ENCODE measurements around the gene RAD51AP1. TPM values are rescaled to one million over a fixed set of nuclear protein-coding genes. Genes with fewer than 3 reads are reported as not detected.
A peak's percentile ranks its signal among the peaks of the same experiment; 100 is the strongest.

Gene RAD51AP1
- total RNA-seq, 2 donors from 2014 or later = 58.3 to 77.8 TPM

- H3K9ac ChIP-seq (ENCODE audit: extremely low read depth, low read length, poor library complexity, severe bottlenecking) = no peak overlapping the region
- TF ChIP-seq CTCF (conservative IDR thresholded peaks at IDR 0.05) = peak; percentile 98
- H3K36me3 ChIP-seq (ENCODE audit: control insufficient read depth, insufficient read depth, low read length) = peaks cover 38% of the 10 kb centered on the region
- no peaks in the 10 kb centered on the region for H3K9me3 ChIP-seq (ENCODE audit: control insufficient read depth, low read length)
- H3K4me3 ChIP-seq (ENCODE audit: low read length) = no peak overlapping the region
- Mint-ChIP-seq H3K27me3 (ENCODE audit: insufficient read depth) (no peaks in the 10 kb centered on the region), H3K27ac (no peak overlapping the region), H3K36me3 (ENCODE audit: low read depth) (peaks cover 41% of the 10 kb centered on the region), H3K9me3 (peaks cover 1% of the 10 kb centered on the region), H3K4me1 (no peaks in the 10 kb centered on the region), H3K4me3 (no peak overlapping the region)
- WGBS, 2 experiments (ENCODE audit: insufficient coverage in 1 of 2, insufficient read length in 1 of 2) = 100% methylated on average over 2 of the region's 2 CpGs; no CpG with 5 or more reads in 1 of the 2 experiments
- no peak overlapping the region for H3K27ac ChIP-seq (ENCODE audit: low read depth, low read length)
- DNase-seq = no peak
- no peaks in the 10 kb centered on the region for H3K4me1 ChIP-seq (ENCODE audit: control insufficient read depth, insufficient read depth, low read length)
- H3K27me3 ChIP-seq (ENCODE audit: control insufficient read depth, insufficient read depth, low read length, poor library complexity, severe bottlenecking) = no peaks in the 10 kb centered on the region
Observed at GRCh38 chr12:4526923-4527546, 11.7 kb upstream of the RAD51AP1 start.

- H3K4me3 ChIP-seq (ENCODE audit: low read length) = no peak overlapping the region
- no peaks in the 10 kb centered on the region for H3K9me3 ChIP-seq (ENCODE audit: control insufficient read depth, low read length)
- Mint-ChIP-seq H3K9me3 (no peaks in the 10 kb centered on the region), H3K27ac (no peak overlapping the region), H3K36me3 (ENCODE audit: low read depth) (peaks cover 13% of the 10 kb centered on the region), H3K27me3 (ENCODE audit: insufficient read depth) (no peaks in the 10 kb centered on the region), H3K4me1 (no peaks in the 10 kb centered on the region), H3K4me3 (no peak overlapping the region)
- H3K9ac ChIP-seq (ENCODE audit: extremely low read depth, low read length, poor library complexity, severe bottlenecking) = no peak overlapping the region
- 100% methylated on average over 1 of the region's 1 CpG; no CpG with 5 or more reads in 1 of the 2 experiments for WGBS, 2 experiments (ENCODE audit: insufficient coverage in 1 of 2, insufficient read length in 1 of 2)
- TF ChIP-seq CTCF (conservative IDR thresholded peaks at IDR 0.05) = no peak
- no peak for DNase-seq
- peaks cover 44% of the 10 kb centered on the region for H3K36me3 ChIP-seq (ENCODE audit: control insufficient read depth, insufficient read depth, low read length)
- H3K4me1 ChIP-seq (ENCODE audit: control insufficient read depth, insufficient read depth, low read length) = no peaks in the 10 kb centered on the region
- no peaks in the 10 kb centered on the region for H3K27me3 ChIP-seq (ENCODE audit: control insufficient read depth, insufficient read depth, low read length, poor library complexity, severe bottlenecking)
- no peak overlapping the region for H3K27ac ChIP-seq (ENCODE audit: low read depth, low read length)
Observed at GRCh38 chr12:4530160-4530559, 8.5 kb upstream of the RAD51AP1 start.

GRCh38 chr12:4530982-4531586 lies 7.6 kb upstream of the RAD51AP1 start:
- Mint-ChIP-seq H3K4me1 (no peaks in the 10 kb centered on the region), H3K27me3 (ENCODE audit: insufficient read depth) (no peaks in the 10 kb centered on the region), H3K36me3 (ENCODE audit: low read depth) (peaks cover 10% of the 10 kb centered on the region), H3K27ac (no peak overlapping the region), H3K4me3 (no peak overlapping the region), H3K9me3 (no peaks in the 10 kb centered on the region)
- no peaks in the 10 kb centered on the region for H3K9me3 ChIP-seq (ENCODE audit: control insufficient read depth, low read length)
- H3K27me3 ChIP-seq (ENCODE audit: control insufficient read depth, insufficient read depth, low read length, poor library complexity, severe bottlenecking) = no peaks in the 10 kb centered on the region
- H3K4me3 ChIP-seq (ENCODE audit: low read length) = no peak overlapping the region
- H3K4me1 ChIP-seq (ENCODE audit: control insufficient read depth, insufficient read depth, low read length) = no peaks in the 10 kb centered on the region
- WGBS, 2 experiments (ENCODE audit: insufficient coverage in 1 of 2, insufficient read length in 1 of 2) = 89 to 96% methylated on average over 4 to 6 of the region's 6 CpGs
- no peak overlapping the region for H3K9ac ChIP-seq (ENCODE audit: extremely low read depth, low read length, poor library complexity, severe bottlenecking)
- TF ChIP-seq CTCF (conservative IDR thresholded peaks at IDR 0.05) = no peak
- H3K36me3 ChIP-seq (ENCODE audit: control insufficient read depth, insufficient read depth, low read length) = peaks cover 46% of the 10 kb centered on the region
- DNase-seq = no peak
- H3K27ac ChIP-seq (ENCODE audit: low read depth, low read length) = no peak overlapping the region
